Uterus (tissue), 2 donors: Measurements from ENCODE around the gene USP32.

ENCODE experiments used
- CTCF ChIP-seq, 4 experiments: fragments of 200-600 bp in 2 of 4; fragments of 450-650 bp in 2 of 4; sonication (generic) in 2 of 4; IDR thresholded peaks; one replicate each; pipeline ENCODE4 v1.5.1; 2016 to 2019; ENCODE audit warnings: antibody characterized with exemption in 4 of 4, mild to moderate bottlenecking in 2 of 4, moderate library complexity in 1 of 4
- POLR2A ChIP-seq, 2 donors: fragments of 450-650 bp; IDR thresholded peaks; one replicate each; pipeline ENCODE4 v1.6.1; 2016; ENCODE audit warnings: antibody characterized with exemption in 2 of 2, mild to moderate bottlenecking in 1 of 2, moderate library complexity in 1 of 2

- TF ChIP-seq CTCF (IDR thresholded peaks at IDR 0.05) (no peak), POLR2A (IDR thresholded peaks at IDR 0.05) (no peak)
Observed at GRCh38 chr17:60156746-60157145, 235.2 kb downstream of the USP32 start.
